ENCODE measurements around the gene CTNNAL1.
"Not testable (repeated sequence)": the region's sequence is repeated elsewhere in the genome, so short reads cannot be mapped to it uniquely, and the experiment has no call there.

Gene CTNNAL1, protein sequence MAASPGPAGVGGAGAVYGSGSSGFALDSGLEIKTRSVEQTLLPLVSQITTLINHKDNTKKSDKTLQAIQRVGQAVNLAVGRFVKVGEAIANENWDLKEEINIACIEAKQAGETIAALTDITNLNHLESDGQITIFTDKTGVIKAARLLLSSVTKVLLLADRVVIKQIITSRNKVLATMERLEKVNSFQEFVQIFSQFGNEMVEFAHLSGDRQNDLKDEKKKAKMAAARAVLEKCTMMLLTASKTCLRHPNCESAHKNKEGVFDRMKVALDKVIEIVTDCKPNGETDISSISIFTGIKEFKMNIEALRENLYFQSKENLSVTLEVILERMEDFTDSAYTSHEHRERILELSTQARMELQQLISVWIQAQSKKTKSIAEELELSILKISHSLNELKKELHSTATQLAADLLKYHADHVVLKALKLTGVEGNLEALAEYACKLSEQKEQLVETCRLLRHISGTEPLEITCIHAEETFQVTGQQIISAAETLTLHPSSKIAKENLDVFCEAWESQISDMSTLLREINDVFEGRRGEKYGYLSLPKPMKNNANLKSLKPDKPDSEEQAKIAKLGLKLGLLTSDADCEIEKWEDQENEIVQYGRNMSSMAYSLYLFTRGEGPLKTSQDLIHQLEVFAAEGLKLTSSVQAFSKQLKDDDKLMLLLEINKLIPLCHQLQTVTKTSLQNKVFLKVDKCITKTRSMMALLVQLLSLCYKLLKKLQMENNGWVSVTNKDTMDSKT

DNA sequence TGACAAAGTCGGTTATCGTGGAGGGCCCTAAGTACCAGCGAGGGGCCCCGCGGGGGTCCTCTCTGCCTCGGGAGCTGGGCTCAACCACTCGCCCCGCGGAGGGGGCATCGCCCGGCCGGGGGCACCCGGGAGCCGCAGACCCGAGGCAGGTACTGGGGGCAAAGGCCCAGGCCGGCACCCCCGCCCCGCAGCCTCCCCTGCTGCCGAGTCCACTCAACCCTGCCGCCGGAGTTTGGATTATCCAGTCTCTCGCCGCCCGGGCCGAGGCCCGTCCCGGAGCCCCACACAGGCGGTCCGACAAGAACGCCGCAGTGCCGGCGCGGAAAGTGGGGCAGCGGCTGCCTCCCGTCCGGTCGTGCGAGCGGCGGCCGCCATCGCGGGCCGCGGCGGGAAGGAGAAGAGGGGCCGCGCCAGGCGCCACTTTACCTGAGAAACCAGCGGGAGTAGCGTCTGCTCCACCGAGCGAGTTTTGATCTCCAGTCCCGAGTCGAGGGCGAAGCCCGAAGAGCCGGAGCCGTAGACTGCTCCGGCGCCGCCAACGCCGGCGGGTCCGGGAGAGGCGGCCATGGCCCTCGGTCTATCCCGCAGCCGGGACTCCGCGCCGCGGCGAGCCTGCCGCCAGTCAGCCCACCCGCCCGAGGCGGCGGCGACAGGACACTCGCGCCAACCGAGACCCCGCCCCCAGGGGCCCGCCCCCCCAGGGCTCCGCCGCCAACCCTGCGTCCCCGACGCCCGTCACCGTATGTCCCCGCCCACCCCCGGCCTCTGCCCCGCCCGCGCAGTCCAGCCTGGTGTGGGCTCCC lies at the start of gene CTNNAL1:
TSS of gene CTNNAL1 (minus strand) at position 624 of the 803 bp plus-strand sequence. CDS start at position 567, 57 bp downstream.
- DNase-seq (ENCODE audit: extremely low read depth in 1 of 2, low read depth in 1 of 2): peak; percentile 73 to 82

DNA sequence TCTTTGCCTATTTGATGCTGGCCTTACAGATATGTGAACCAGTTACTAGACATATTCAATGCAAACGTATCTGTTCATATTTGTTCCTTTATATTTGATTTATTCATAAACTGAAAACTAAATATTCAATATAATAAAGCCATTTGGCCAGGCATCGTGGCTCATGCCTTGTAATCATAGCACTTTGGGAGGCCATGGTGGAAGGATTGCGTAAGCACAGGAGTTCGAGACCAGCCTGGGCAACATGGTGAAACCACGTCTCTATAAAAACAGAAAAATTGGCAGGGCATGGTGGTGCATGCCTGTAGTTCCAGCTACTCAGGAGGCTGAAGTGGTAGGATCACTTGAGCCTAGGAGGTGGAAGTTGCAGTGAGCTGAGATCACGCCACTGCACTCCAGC lies 49.2 kb upstream of the CTNNAL1 start:
- no peak for DNase-seq (ENCODE audit: extremely low read depth in 1 of 2, low read depth in 1 of 2)

DNA sequence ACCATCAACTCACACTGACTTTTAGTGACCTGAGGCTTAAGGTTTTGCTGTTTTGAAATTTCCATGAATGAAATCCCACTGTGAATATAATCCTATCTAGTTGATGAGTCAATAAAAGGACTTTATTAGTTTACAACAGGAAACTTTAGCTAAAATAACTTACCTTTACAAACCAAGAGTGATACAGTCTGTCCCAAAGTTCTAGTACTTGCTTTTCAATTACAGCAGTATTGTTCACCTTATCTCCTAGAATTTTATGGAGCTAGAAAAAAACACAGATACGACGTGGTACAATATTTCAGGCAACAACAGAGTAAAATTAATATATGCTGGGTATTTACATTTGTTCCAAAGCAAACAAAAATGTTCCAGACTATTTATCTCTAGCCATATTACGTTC lies 46.9 kb upstream of the CTNNAL1 start:
- DNase-seq (ENCODE audit: extremely low read depth in 1 of 2, low read depth in 1 of 2): no peak

DNA sequence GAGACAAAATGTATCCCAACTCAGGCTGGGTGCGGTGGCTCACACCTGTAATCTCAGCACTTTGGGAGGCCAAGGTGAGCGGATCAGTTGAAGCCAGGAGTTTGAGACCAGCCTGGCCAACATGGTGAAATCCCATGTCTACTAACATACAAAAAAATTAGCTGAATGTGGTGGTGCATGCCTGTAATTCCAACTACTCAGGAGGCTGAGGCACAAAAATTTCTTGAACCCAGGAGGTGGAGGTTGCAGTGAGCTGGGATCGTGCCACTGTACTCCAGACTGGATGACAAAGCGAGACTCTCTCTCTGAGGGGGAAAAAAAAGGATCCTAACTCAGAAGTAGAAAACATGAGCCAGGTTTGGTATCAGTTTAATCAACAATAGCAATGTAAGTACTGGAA lies 39.8 kb upstream of the CTNNAL1 start:
- DNase-seq (ENCODE audit: extremely low read depth in 1 of 2, low read depth in 1 of 2): not testable (repeated sequence)

DNA sequence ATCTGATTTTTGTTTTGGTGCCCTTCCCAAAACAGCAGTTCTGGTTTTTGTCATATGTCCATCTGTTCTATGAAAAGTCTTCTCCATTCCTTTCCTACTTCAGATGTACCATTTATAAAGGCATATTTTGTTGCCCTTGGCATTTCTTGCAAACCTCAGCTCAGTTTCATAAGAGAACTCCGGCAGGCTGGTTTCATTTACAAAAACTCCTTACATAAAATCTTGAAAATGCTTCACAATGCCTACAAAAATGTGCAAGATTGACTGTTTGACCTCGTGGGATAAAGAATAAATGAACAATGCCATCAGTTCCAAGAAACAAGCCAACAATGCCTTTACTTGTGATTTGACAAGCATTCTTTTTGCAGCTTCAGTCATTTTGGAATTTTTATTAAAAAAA lies 39.1 kb upstream of the CTNNAL1 start:
- DNase-seq (ENCODE audit: extremely low read depth in 1 of 2, low read depth in 1 of 2): no peak

DNA sequence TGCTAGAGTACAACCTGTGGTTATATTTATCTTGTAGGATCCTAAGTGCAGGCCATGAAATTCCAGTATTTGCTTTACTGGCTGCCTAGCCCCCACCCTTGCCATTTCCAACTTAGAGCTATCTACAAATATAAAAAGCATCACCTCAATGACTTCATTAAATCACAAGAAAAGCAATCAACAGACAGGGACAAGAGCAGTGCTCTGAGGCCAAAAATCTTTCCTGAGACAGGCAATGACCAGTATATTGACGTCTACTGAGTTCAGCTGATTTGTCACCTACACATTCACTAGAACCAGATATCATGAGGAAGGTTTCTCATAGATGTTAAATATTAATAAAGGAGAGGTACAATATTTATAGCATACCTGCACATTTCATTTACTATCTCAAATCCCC lies 38.4 kb upstream of the CTNNAL1 start:
- no peak for DNase-seq (ENCODE audit: extremely low read depth in 1 of 2, low read depth in 1 of 2)

DNA sequence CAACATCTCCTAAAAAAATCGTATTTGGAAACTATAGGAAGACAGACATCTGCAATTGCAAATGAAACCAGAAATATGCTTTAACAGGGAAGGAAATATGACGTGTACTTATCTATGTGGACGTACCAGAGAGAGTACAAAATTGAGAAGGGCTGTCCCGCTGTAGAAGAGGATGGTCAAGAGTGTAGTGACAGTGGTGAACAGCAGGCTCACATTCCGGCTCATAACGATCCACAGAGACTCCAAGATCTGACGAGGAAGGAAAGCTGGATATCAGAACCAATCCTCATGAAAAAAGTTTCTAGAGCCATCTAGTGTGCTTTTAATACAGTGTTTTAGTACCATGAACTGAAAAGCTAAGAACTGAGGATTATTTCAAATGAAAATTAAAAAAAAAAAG lies 37.1 kb upstream of the CTNNAL1 start:
- DNase-seq (ENCODE audit: extremely low read depth in 1 of 2, low read depth in 1 of 2): no peak

DNA sequence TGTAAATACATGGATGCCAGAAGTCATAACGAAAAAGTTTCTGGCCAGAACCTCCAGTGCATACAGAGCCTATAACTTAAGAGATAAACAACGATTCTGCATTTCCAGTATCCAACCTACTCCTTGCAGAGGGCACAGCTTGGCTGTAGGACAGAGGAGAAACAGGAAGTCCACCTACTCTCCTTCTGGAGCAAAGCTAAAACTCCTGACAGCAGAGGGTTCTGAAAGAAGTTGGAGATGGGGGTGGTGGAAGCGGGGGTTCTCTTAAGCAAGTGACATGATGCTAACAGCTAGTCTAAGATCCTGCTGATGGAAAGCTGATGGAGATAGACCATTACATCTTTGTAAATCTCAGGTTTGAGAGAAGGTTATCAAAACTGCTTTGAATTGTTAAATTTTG lies 35.5 kb upstream of the CTNNAL1 start:
- no peak for DNase-seq (ENCODE audit: extremely low read depth in 1 of 2, low read depth in 1 of 2)

DNA sequence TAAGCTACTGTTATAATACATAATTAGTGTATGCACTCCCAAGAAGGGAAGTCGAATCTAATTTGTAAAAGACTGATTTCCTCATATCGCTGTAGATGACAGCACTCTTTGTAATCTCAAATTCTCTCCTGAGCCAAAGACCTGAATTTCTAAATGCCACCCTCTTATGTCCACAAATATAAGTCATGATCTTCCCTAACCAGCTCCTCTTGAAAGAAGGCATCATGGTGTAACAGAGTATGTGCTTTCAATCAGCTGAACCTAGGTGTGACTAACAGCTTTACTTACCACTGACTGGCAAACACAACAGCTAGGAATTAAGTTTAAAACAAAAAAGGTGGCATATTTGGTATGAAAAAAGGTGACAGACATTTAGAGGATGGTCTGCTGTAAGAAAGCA lies 34.0 kb upstream of the CTNNAL1 start:
- no peak for DNase-seq (ENCODE audit: extremely low read depth in 1 of 2, low read depth in 1 of 2)

DNA sequence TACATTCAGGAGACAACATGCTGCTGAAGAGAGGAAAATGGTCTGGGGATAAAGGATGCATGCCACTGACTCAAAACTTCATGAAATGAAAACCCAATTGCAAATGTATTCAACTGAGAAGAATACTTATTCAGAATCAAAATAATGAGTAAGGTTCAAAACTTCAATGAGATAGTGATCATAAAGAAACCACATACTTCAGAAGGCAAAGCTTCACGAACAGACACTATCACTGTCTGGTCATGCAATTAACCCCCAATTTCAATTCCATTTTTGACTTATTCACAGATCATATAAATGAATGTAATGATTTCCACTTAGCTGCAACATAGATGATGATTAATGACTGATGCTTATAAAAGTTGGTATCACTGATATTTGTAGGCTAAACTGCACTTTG lies 33.0 kb upstream of the CTNNAL1 start:
- no peak for DNase-seq (ENCODE audit: extremely low read depth in 1 of 2, low read depth in 1 of 2)

DNA sequence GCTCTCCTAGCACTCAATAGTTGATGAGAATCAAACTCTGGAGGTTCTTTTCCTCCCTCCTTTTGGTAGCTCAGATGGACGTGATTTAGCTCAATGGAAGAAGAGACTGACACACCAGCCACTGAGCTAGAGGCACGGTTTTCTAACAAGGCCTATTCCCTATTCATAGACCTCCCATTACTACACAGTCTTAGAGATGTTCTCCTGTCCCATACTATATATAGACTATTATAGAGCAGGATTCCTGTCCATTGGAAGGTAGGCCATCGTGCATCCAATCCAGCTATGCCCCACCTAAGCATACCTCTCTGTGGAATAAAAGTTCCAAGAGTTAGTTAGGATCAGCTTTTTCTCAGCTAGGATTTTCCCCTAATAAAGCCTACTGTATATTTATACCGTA lies 30.3 kb upstream of the CTNNAL1 start:
- no peak for DNase-seq (ENCODE audit: extremely low read depth in 1 of 2, low read depth in 1 of 2)

DNA sequence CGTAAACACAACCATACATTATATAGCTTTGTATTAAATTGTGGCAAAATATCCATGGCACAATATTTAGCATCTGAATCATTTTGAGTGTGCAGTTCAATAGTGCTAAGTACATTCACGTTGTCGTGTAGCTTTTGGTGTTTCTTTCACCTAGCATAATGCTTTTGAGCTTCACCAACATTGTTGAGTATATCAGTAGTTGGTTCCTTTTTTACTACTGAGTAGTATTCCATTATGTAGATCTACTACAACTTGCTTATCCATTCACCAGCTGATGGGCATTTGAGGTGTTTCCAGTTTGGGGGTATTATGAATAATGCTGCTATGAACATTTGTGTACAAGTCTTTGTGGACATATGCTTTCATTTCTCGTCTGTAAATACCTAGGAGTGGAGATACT lies 27.3 kb upstream of the CTNNAL1 start:
- no peak for DNase-seq (ENCODE audit: extremely low read depth in 1 of 2, low read depth in 1 of 2)

DNA sequence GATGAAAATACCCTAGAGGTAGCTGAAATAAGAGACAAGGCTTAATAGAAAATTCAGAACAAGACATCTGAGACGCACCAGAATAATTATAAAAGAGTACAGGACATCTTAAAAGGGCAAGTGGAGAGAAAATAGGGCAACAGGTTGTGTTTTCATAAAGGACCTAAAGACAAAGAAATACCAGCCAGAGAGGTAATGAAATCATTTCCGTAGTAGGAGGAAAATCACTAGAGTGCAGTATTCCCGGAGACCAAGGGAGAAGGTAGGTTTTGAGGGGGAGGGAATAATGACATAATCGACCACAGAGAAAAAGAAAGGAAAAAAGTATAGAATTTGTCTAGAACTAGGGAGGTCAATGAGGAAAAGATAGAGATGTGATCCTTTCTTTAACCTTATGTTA lies 26.2 kb upstream of the CTNNAL1 start:
- no peak for DNase-seq (ENCODE audit: extremely low read depth in 1 of 2, low read depth in 1 of 2)

DNA sequence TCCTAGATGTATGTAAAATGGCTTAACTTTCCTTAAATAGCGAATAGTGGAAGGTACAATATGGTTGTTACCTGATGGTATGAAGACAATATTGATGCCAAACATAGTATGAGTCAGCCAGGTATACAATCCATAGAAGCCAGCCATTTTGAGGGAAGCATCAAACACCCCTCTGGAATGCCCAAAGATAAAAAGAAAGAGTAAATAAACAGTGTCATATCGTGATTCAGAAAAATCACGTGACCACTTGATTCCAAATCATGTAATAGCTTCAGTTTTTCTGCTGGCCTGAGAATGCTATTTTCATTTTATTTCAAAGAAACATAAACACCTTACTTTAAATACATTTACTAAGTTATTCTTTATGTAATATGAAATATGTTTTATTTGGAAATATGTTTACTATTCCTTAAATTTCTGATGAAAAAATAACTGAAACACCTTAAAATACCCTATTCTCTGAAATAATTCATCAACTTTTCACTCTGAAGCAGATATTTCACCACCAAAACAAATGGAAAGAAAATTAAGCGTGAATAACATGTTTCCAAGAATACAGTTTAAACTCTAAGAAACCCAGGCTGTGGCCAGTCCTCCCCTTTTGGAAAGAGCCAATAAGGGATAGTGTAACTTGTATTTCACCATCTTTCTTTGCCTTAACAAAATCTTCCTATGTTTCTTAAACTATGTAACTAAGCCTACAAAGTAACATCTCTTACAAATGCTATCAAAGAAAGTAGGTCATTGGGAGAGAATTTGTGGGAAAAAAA lies 24.8 kb upstream of the CTNNAL1 start:
- no peak for DNase-seq (ENCODE audit: extremely low read depth in 1 of 2, low read depth in 1 of 2)

DNA sequence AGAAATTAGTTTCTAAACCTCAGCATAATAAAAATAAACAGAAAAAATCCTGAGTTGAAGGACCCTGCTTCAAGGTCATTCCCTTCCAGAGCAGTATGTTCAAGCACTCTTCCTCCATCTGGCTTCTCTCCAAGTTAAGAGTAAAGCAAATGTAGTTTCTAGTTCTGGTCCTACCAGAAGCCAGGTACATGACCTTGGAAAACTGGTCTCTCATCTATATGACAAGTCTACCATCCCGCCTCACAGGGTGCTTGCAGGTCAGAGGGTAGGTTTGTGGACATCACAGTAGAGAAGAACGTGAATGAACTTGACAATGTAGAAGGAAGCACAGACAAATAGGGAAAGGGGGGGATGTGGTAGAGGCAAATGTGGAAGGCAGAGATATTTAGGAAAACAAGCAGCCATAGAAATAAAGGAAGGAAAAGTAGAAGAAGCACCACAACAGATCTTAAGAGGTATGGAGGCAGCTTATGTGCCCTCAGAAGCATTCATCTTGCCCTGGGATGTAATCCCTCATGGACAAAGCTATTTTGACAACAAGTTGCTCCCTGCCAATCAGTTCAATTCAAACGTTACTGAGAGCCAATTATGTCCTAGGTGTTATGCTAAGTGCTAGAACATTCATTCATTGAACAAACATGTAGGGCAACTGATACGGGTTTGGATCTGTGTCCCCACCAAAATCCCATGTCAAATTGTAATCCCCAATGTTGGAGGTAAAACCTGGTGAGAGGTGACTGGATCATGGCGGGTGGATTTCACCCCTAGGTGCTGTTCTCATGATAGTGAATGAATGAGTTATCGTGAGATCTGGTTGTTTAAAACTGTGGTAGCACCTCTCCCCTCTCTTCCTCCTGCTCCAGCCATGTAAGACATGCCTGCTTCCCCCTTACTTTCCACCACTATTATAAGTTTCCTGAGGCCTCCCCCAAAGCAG lies 23.7 kb upstream of the CTNNAL1 start:
- DNase-seq (ENCODE audit: extremely low read depth in 1 of 2, low read depth in 1 of 2): no peak

DNA sequence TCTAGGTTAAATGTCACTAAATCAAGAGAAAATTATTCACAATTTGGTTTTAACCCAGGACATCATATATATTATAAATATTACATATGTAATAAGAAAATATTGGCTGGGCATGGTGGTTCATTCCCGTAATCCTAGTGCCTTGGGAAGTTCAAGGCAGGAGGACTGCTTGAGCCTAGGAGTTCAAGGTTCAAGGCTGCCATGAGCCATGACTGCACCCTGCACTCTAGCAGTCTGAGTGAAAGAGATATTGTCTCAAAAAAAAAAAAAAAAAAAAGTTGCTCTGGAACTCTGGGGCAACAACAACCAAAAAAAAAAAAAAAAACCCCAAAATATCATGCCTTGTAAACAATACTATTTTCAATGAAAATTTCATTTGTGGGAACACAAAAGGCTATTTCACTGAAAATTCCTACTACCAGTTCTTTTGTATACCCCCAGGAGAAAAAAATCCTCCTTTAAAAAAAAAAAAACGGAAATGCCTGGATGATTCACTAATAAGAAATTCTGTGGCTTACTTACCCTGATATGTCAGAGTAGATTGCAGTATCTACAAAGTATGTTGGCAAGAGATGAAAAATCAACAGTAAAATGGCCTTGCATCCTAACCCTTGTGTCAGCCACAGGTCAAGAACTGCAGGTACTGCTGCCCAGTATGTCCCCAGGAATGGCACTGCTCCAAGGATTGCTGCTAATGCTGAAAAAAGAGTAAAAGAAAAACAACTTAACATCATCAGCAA lies 22.6 kb upstream of the CTNNAL1 start:
- no peak for DNase-seq (ENCODE audit: extremely low read depth in 1 of 2, low read depth in 1 of 2)

DNA sequence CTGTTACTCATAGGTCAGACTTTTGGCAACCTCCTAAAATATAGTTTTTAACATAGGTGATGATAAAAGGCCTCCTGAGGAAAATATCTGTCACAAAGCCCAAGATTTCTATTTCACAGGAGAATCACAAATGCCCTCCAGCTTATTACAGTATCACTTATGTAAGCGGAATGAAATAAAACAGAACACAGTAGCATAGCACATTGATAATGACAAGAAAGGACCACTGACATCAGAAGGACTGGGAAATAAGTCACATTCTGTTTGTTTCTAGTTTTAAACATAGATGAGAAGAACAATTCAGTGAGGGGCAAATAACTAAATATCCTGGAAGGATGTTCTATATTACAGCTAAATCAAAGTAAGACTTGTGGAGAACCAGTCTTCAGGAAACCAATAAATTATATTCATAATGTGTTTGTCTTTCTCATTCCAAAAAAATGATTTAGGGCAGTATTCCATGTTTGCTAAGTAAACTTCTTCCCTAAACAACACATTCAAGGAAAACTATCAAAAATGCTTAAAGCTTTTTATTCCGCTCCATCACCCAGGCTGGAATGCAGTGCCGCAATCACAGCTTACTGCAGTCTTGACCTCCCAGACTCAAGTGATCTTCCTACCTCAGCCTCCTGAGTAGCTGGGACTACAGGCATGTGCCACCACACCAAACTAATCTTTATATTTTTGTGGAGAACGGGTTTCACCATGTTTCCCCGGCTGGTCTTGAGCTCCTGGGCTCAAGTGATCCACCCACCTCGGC lies 20.8 kb upstream of the CTNNAL1 start:
- no peak for DNase-seq (ENCODE audit: extremely low read depth in 1 of 2, low read depth in 1 of 2)

DNA sequence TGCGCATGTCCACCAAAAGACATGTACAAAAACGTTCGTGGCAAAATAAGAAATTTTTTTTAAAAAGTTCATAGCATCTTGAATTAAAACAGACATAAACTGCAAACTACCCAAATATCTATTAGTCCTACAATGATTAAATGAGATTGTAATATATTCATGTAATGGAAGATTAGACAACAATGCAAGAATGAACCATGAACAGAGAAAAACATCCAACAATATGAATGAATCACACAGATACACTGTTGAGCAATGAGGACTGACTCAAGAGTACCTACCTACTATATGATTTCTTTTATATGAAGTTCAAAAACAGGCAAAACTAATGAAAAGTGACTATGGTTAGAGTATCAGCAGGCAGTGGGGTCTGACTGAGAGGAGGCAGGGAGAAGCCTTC lies 17.9 kb upstream of the CTNNAL1 start:
- no peak for DNase-seq (ENCODE audit: extremely low read depth in 1 of 2, low read depth in 1 of 2)
